HG03575 (cell line): ENCODE measurements around the gene AMY1B.
"Not testable (repeated sequence)": the region's sequence is repeated elsewhere in the genome, so short reads cannot be mapped to it uniquely, and the experiment has no call there.

ENCODE experiments used
- ATAC-seq: cut with Tn5 transposase; IDR thresholded peaks from one replicate; pipeline ENCODE4 v1.9.1; 2021; ENCODE audit not compliant: unreplicated experiment, insufficient number of reproducible peaks, low FRiP score; ENCODE audit errors: extremely low read depth

AMY1B gene

DNA sequence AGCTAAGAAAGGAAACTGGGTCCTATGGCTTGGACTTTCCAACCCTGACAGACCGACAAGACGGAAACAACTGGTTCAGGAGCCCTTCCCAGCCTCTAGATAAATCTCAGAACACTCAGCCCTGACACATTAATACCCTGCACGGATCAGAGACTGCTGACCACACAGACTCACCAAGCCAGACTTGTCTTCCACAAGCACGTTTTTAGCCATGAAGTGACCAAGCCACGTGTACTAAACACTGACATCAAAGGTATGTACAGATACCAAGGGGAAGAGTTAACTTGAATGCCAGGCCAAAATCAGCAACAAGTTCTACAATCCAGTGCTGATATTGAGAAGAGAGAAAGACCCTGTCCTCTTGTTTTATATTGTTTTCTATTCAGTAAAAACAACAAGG lies at the start of gene AMY1B:
AMY1B (minus strand) TSS at position 101 of the 400 bp plus-strand sequence. CDS start 571 bp downstream, outside the sequence.
- ATAC-seq = not testable (repeated sequence)

DNA sequence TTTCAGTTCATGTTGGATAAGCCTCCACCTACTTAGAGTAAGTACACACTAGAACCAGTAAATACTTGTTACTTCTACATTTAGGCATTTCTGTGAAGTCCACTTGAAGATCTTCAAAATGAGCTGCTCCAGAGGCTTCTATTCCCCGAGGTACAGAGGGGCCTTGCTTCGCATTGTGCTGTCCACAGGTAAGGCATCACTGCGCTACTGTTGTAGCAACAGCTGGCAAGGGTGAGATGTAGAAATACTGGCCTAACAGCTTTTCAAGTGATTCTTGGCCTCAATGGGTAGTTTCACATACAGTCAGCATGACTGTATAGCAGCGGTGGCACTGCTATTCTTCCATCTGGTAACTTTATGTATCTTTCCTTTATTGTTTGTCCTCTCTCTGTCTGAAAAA lies 49.0 kb upstream of the AMY1B start:
- not testable (repeated sequence) for ATAC-seq

DNA sequence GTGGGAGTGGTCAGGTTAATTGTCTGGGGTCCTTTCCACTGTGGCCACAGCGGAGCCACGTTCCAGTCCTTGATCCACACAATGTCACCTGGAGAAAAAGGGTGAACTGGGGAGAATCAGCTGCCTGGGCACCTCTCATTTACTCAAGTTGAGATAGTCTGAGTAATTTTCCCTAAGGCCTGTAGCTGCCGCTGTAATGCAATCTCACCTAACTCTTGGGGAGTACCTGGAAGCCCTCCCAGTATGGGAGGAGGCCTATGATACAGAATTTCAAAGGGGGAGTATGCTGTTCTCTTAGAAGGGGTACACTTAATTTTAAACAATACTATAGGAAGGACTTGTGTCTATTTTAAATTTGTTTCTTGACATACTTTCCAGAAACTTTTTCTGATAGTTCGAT lies 48.4 kb upstream of the AMY1B start:
- ATAC-seq = not testable (repeated sequence)

DNA sequence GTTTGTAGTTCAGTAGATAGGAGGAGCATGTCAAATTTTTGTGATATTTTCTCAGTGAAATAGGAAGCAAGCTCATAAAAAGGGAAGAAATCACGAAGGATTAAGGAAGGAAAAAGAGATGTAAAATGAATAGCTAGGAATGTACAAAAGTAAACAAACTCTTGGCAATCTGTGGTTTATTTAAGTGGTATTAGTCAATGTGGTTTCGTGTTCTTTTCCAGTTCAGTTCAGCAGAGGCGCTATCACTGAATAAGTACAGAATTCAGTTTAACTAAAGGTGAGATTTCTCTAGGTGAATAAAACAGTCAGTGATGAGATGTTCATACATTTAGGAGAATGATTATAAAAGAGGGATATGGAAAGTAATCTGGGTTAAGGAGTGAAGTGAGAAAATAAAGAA lies 42.0 kb upstream of the AMY1B start:
- not testable (repeated sequence) for ATAC-seq

DNA sequence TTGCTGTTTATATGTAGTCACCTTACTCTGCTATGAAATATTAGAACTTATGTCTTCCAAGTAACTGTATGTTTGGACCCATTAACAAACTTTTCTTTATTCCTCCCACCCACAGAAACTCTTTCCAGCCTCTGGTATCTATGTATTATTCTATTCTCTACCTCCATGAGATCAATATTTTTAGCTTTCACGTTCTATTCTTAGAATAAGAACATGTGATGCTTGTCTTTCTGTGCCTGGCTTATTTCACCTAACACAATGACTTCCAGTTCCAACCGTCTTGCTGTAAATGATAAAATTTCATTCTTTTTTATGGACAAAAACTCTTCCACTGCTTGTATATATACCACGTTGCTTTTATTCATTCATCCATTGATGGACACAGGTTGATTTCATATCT lies 39.3 kb upstream of the AMY1B start:
- not testable (repeated sequence) for ATAC-seq

DNA sequence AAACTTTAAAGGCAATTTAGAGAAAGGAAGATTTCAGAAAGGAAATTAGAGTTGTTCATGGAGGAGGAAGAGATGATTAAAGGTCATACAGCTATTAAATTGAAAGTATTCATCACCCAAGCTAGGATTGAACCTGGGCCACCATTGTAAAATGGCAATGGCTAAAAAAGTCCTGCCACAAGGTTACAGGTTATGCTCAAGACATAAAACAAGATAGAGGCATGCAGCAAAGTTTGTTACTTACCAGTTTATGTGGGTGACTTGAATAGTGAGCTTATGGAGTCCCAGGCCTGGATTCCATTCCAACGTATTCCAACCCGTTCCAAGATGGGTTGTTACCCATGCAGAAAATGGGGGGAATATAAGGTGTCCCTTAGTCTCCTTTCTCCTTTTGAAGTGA lies 25.5 kb upstream of the AMY1B start:
- ATAC-seq = not testable (repeated sequence)

DNA sequence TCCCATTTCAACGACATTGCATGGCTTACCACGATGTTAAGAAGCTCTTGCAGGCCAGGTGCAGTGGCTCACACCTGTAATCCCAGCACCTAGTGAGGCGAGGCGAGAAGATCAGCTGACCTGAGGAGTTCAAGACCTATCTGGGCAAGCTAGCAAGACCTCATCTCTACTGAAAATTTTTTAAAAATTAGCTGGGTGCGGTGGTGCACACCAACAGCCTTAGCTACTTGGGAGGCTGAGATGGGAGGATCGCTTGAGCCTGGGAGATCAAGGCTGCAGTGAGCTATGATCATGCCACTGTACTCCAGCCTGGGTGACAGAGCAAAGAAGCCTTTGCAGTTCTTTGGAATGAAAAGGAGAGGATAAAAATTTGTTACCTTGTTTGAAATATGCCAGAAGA lies 21.4 kb upstream of the AMY1B start:
- ATAC-seq = not testable (repeated sequence)

DNA sequence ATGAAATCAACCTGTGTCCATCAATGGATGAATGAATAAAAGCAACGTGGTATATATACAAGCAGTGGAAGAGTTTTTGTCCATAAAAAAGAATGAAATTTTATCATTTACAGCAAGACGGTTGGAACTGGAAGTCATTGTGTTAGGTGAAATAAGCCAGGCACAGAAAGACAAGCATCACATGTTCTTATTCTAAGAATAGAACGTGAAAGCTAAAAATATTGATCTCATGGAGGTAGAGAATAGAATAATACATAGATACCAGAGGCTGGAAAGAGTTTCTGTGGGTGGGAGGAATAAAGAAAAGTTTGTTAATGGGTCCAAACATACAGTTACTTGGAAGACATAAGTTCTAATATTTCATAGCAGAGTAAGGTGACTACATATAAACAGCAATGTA lies 14.4 kb upstream of the AMY1B start:
- ATAC-seq = not testable (repeated sequence)

DNA sequence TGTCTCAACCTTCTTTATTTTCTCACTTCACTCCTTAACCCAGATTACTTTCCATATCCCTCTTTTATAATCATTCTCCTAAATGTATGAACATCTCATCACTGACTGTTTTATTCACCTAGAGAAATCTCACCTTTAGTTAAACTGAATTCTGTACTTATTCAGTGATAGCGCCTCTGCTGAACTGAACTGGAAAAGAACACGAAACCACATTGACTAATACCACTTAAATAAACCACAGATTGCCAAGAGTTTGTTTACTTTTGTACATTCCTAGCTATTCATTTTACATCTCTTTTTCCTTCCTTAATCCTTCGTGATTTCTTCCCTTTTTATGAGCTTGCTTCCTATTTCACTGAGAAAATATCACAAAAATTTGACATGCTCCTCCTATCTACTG lies 11.7 kb upstream of the AMY1B start:
- not testable (repeated sequence) for ATAC-seq

DNA sequence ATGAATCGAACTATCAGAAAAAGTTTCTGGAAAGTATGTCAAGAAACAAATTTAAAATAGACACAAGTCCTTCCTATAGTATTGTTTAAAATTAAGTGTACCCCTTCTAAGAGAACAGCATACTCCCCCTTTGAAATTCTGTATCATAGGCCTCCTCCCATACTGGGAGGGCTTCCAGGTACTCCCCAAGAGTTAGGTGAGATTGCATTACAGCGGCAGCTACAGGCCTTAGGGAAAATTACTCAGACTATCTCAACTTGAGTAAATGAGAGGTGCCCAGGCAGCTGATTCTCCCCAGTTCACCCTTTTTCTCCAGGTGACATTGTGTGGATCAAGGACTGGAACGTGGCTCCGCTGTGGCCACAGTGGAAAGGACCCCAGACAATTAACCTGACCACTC lies 5.2 kb upstream of the AMY1B start:
- not testable (repeated sequence) for ATAC-seq

DNA sequence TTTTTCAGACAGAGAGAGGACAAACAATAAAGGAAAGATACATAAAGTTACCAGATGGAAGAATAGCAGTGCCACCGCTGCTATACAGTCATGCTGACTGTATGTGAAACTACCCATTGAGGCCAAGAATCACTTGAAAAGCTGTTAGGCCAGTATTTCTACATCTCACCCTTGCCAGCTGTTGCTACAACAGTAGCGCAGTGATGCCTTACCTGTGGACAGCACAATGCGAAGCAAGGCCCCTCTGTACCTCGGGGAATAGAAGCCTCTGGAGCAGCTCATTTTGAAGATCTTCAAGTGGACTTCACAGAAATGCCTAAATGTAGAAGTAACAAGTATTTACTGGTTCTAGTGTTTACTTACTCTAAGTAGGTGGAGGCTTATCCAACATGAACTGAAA lies 4.7 kb upstream of the AMY1B start:
- ATAC-seq = not testable (repeated sequence)

DNA sequence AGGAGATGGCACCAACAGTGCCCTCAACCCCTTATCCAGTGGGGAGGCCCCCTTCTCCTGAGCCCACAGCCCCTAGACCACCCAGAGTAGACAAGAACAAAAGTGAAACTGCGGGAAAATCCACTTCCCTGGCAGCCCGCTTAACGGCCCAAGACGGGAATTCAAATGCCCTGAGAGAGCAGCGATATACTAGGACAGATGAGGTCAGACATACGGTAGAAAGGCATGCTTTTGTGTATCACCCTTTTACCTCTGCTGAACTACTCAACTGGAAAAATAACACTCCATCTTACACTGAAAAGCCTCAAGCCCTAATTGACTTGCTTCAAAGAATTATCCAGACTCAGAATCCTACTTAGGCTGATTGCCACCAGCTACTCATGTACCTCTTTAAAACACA lies 1.4 kb upstream of the AMY1B start:
- not testable (repeated sequence) for ATAC-seq

DNA sequence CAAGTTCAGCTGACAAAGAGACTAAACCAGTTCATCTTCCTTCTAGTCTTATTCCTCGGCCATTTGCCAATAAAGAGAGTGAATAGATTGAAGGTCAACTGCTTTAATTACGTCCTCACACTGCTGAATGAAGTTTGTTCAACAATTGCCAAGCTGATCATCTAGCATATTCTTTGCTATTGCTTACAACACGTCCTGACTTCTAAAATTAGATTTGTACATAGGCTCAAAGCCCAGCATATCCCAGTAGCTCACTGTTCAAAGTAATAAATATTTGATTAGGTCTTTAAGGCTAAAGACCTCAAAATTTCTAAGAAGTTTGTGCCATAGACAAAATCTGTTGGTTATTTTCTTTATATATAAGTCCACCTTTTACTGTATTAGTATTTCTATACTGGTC lies 19.7 kb downstream of the AMY1B start:
- ATAC-seq = not testable (repeated sequence)

DNA sequence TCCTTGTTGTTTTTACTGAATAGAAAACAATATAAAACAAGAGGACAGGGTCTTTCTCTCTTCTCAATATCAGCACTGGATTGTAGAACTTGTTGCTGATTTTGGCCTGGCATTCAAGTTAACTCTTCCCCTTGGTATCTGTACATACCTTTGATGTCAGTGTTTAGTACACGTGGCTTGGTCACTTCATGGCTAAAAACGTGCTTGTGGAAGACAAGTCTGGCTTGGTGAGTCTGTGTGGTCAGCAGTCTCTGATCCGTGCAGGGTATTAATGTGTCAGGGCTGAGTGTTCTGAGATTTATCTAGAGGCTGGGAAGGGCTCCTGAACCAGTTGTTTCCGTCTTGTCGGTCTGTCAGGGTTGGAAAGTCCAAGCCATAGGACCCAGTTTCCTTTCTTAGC lies 40.5 kb downstream of the AMY1B start, which contains the start of gene AMY1A:
AMY1A (plus strand) TSS at position 301 of the 400 bp plus-strand sequence. CDS start 571 bp downstream, outside the sequence.
- ATAC-seq = not testable (repeated sequence)

DNA sequence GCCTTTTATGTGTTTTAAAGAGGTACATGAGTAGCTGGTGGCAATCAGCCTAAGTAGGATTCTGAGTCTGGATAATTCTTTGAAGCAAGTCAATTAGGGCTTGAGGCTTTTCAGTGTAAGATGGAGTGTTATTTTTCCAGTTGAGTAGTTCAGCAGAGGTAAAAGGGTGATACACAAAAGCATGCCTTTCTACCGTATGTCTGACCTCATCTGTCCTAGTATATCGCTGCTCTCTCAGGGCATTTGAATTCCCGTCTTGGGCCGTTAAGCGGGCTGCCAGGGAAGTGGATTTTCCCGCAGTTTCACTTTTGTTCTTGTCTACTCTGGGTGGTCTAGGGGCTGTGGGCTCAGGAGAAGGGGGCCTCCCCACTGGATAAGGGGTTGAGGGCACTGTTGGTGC lies 41.9 kb downstream of the AMY1B start:
- not testable (repeated sequence) for ATAC-seq

DNA sequence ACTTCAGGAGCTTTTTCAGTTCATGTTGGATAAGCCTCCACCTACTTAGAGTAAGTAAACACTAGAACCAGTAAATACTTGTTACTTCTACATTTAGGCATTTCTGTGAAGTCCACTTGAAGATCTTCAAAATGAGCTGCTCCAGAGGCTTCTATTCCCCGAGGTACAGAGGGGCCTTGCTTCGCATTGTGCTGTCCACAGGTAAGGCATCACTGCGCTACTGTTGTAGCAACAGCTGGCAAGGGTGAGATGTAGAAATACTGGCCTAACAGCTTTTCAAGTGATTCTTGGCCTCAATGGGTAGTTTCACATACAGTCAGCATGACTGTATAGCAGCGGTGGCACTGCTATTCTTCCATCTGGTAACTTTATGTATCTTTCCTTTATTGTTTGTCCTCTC lies 45.1 kb downstream of the AMY1B start:
- not testable (repeated sequence) for ATAC-seq

DNA sequence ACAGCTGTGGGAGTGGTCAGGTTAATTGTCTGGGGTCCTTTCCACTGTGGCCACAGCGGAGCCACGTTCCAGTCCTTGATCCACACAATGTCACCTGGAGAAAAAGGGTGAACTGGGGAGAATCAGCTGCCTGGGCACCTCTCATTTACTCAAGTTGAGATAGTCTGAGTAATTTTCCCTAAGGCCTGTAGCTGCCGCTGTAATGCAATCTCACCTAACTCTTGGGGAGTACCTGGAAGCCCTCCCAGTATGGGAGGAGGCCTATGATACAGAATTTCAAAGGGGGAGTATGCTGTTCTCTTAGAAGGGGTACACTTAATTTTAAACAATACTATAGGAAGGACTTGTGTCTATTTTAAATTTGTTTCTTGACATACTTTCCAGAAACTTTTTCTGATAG lies 45.7 kb downstream of the AMY1B start:
- not testable (repeated sequence) for ATAC-seq

DNA sequence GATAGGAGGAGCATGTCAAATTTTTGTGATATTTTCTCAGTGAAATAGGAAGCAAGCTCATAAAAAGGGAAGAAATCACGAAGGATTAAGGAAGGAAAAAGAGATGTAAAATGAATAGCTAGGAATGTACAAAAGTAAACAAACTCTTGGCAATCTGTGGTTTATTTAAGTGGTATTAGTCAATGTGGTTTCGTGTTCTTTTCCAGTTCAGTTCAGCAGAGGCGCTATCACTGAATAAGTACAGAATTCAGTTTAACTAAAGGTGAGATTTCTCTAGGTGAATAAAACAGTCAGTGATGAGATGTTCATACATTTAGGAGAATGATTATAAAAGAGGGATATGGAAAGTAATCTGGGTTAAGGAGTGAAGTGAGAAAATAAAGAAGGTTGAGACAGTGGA lies 52.1 kb downstream of the AMY1B start:
- not testable (repeated sequence) for ATAC-seq

DNA sequence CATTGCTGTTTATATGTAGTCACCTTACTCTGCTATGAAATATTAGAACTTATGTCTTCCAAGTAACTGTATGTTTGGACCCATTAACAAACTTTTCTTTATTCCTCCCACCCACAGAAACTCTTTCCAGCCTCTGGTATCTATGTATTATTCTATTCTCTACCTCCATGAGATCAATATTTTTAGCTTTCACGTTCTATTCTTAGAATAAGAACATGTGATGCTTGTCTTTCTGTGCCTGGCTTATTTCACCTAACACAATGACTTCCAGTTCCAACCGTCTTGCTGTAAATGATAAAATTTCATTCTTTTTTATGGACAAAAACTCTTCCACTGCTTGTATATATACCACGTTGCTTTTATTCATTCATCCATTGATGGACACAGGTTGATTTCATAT lies 54.8 kb downstream of the AMY1B start:
- not testable (repeated sequence) for ATAC-seq
